Measurements from ENCODE around the gene STKLD1.

Gene STKLD1

DNA sequence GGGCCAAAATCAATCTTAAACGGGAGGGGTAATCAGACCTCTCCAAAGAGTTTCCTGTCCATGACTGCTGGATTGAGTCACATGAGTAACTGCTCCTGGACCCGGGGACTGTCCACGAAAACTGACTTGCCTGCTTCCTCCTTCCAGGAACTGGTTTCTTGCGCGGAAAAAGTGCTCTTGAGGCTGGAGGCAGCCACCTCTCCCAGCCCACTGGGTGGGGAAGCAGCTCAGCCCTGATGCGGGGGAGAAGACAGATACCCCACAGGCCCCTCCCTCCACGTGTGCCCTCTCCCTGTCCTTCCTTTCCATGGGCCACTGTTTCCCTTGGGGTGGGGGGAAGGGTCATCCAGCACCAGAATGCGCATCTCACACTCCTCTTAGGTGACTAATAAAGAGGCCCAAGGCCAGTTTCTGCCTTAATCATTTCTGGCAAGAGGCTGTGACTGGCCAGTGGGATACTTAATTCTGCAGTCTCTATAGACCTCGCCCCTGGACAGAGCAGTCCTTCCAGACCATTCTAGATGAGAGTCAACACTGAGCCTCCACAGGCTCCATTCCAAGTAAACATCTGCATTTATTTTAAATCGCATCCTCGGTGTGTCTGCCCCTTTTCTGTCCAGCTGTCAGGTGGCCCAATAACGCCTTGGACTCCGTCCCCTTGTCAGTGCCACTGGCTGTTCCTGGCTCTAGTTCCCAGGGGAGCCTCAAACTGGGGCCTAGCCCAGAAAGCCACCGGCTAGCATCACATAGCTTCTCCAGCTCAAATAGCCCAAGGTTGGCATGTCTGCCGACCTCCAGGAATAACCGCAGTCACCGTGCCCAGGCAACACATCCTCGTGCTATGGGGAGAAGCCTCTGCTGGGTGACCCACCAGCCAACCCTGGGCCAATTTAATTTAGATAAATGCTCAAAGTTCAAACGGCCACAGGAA is 29.6 kb downstream of the STKLD1 start:
- DNase-seq, result no peak

DNA sequence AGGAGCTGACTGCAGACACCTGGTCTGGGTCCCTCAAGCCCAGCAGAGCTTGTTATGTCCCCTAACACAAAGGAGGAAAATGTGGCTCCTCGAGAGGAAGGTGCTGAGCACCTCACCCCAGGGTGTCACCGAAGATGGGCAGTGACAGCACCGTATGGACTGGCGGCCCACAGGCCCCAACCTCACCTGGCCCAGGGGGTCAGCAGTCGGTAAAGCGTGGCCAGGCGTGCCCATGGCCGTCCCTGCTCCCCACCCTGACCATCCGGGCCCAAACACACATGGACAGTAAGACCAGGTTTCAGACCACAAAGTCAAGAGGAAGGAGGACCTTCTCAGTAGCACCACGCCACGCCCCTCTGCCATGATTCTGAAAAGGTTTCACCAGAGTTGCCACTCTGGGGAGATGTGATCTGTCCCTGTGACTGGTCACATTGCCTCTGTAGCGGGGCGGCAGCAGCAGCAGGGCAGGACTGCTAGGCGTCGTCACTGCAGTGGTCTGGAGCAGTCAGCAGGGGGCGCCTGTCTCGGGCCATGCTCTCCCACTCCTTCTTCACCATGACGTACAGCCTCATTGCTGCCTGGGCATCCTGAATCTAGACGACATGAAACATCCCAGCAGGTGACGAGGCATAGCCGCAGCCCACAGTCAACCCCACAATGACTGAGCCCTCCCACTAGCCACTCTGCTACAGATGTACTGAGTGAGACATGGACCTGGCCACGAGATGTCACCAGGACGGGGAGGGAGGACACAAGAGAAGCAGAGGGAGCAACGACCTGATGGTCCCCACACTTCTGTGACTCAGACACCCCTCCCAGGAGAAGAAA is 30.5 kb downstream of the STKLD1 start:
- peak in 52 of 56 donors; percentile 5 to 80 (median 48) for DNase-seq

DNA sequence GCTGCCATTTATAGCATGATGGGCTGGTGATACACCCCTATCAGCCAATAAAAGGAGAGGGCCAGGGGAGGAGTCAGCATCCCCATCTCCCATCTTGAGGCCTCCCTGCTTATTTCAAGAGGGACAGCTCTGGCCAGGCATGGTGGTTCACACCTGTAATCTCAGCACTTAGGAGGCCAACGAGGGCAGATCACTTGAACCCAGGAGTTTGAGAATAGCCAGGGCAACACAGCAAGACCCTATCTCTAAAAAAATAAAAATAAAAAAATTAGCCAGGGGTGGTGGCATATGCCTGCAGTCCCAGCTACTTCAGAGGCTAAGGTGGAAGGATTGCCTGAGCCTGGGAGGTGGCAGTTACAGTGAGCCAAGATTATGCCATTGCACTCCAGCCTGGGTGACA is 31.9 kb downstream of the STKLD1 start:
- no peak for DNase-seq

DNA sequence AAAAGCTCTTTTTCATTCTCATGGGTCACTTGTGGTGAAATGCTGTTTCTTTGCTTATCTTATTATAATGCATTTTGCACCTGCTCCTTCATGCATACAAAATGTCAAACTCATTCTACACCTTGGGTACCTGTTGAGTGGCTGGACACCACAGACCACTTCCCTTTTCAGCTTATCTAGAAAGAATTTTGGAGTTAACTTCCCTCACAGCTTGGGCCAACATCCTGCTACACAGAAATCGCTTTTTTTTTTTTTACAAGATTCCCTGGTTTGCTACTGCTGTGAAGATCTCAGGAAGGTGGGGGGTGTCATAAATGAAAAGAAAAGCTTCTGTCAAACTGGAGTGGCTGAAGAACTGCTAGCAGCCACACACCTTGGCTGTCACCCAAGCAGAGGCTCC is 39.0 kb downstream of the STKLD1 start:
- no peak for DNase-seq

DNA sequence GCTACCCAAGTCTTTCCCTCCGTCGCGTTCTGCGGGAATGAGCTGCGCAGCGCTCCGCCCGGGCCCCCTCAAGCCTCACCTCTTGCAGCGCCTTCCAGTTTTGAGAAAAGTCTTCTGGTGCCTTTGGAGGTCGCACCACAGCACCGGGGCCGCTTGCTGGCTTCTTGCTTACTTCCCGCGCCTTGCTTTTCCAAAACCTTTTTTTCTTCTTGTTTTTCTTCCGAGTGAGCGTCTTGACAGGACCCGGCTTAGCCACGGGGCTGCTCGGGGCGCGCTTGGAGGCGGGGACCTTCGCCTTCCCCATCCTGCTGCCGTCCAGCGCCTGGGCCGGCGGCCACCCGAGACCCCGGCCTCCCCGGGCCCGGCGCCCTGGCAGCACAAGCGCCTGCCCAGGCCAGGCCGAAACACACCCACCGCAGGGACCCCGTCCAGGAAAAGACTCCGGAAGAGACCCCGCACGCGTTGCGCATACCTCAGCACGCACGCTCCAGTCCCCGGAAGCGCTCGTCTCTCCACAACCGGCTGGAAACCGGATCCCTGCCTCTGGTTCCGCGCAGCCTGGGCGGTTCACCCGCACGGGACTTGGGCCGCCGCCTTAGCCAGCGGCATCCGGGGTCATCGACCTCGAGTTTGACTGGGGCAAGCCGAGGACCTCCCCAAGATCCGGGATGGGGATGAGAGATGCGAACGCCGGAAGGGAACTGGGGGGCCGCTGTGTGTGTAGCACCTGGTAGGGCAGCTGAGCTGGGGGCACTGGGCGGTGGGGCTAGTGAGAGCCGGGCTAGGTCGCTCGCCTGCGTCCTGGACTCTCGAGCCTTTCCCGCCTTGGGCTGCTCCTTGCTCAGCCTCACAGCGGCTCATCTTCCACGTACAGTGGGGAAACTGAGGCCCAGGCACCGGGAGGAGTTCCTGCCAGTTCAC is 41.6 kb downstream of the STKLD1 start, which contains the start of gene REXO4:
Gene REXO4 (minus strand): TSS at position 470 of the 921 bp plus-strand sequence. CDS start 166 bp downstream, at position 304.
- DNase-seq, result peak in 55 of 56 donors; percentile 45 to 90 (median 75)

DNA sequence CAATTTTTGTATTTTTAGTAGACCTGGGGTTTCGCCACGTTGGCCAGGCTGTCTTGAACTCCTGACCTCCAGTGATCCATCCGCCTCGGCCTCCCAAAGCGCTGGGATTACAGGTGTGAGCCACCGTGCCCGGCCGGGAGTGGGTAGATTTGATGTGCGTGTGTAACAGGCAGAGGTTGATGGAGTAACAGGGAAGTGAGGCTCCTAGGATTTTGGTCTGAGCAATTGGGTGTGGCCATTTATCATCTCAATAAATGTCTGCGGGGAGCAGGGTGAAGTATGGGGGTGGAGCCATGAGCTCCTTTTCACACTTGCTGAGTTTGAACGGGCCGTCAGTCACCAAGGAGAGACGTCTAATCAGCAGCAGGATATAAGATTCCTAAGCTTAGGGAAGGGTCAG is 42.8 kb downstream of the STKLD1 start:
- no peak for DNase-seq

DNA sequence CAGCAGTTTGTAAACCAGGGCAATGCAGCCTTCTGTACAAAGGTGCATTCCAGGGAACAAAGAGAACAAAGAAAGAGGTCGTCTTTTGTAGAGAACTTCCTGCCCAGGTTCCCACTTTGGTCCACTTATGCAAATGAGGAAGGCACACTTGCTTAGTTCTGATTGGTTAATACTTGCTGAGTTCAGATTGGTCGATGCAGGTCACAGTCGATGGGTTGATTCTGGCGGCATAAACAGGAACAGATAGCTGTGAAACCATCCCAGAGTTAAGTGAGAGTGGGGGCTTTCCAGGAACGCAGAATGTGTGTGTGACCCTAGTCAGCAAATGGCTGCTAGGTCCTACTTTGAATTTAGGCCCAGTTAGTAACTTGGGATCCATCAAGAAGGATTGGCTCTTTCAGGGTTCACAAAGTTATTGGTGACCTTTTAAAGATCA is 44.2 kb downstream of the STKLD1 start:
- no peak for DNase-seq

DNA sequence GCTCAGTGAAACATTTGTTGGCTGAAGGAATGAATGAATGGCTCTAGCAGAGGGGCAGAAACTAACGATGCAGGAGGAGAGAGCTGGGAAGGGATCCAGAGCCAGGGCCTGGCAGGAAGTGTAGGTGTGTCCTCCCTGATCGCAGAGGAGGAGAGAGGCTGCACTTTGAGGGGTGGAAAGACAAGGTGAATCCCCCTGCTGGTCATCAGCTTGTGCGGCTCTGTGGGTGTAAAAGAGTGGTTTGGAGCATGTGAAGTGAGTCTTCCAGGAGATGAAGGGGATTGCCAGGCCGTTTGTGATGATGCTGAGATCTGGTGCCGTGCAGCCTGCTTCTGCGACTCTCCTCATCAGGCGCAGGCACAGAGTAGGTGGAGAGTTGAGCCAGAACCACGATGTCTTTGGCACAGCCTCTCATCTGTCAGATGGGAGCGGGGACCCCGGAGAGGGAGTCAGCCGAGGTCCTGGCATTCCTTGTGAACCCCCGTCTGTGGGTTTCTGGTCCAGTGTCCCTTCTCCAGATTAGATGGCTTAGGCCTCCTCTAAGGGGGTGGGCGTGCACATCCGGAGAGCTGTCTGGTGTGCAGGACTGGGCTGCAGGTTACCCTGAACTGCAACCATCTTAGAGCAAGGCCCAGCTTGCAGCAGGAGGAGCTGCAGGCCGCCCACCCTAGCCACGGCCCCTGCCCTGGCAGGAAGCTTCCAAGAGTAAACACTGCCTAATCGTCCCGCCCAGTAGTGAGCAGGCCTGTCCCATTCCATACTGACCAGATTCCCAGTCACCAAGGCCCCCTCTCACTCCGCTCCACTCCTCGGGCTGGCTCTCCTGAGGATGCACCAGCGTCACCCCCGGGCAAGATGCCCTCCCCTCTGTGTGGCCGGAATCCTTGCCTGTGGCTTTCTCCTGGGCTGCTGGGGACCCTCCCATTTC is 45.7 kb downstream of the STKLD1 start, which contains the start of gene ADAMTS13:
Gene ADAMTS13 (plus strand): TSS at position 753 of the 928 bp plus-strand sequence. CDS start 77 bp downstream, at position 830.
- peak in 1 of 56 donors; percentile 55 for DNase-seq

DNA sequence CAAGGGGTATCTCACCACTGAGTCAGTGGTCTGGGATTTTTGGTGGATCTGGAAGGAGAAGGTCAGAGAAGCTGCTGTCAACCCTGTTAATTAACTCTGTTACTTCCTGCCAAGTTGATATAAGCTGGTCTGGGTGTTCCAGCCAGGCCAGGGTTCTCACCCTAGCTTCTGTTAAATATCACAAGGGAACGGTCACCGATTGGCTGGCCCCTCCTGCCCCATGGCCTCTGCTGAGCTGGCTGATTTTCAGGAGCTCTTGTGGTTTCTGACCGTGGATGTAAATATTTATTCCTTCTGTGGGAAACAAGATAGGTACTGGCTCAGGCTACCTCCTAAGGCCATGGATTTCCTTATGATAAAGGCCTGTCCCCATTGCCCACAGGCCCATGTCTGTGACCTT is 47.0 kb downstream of the STKLD1 start:
- no peak for DNase-seq

DNA sequence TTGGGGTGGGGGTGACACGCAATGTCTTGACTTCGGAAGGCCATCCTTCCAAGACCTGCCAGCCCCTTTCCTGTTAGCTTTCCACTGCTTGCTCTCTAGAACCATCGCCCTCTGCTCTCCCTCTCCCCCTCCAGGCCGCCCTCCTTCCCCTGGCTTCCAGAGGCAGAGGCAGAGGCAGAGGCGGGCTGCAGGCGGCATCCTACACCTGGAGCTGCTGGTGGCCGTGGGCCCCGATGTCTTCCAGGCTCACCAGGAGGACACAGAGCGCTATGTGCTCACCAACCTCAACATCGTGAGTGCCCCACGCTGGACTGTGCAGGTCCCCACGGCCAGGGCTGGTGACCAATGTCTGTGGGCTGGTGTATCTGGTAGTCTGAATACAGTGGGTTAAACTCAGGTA is 48.0 kb downstream of the STKLD1 start:
- no peak for DNase-seq

DNA sequence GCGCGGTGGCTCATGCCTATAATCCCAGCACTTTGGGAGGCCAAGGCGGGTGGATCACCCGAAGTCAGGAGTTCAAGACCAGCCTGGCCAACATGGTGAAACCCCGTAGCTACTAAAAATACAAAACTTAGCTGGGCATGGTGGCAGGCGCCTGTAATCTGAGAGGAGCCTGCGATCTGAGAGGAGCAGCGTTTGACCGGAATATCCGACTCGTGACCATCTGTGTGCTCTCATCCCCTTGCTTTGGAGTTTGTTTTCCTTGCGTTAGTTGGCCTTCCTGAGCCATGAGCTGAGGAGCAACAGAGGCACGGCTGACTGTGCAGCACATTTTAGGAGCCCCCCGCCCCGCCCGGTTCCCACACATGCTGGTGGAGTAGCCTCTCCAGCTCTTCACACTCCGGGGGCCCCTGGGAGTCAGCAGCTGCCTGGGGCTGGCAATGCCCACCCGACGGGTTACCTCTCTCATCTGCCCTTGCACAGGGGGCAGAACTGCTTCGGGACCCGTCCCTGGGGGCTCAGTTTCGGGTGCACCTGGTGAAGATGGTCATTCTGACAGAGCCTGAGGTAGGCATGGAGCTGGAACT is 49.0 kb downstream of the STKLD1 start:
- DNase-seq, result no peak

DNA sequence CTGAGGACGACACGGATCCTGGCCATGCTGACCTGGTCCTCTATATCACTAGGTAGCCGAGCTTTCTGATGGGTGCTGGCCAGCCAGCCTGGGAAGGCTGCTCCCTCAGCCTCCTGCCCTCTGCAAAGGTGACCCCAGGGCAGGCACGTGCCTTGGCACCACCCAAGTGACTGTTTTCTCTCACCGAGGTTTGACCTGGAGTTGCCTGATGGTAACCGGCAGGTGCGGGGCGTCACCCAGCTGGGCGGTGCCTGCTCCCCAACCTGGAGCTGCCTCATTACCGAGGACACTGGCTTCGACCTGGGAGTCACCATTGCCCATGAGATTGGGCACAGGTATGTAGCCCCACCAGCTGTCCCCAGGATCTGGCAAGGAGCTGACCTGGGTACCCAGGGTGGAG is 49.8 kb downstream of the STKLD1 start:
- no peak for DNase-seq

DNA sequence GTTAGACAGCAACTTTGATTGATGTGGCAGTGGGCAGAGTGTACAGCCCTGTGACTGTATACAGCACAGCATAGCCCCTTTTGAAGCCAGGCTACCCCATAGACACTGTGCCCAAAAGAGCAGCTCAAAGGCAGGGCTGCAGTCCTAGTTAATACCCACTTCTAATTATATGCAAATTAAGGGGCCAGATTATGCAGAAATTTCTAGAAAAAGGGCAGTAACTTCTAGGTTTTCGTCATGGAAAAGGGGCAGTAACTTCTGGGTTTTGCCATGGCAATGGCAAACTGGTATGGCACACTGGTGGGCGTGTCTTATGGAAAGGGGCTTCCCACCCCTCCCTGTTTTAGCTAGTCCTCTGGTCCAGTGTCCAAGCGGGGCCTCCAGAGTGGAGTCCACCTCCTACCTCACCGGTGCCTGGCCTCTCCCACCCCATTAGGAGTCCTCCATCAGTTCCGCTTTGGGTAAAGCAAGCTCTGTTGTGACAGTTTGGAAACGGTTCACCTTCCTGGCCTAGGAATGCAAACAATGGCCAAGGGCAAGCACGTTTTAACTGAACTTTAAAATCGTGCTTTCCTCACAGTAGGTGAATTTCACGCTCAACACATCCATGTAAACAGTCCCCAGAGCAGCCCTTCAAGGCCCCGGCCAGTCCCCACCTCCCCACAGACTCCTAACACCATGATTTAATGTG is 51.6 kb downstream of the STKLD1 start:
- no peak for DNase-seq

DNA sequence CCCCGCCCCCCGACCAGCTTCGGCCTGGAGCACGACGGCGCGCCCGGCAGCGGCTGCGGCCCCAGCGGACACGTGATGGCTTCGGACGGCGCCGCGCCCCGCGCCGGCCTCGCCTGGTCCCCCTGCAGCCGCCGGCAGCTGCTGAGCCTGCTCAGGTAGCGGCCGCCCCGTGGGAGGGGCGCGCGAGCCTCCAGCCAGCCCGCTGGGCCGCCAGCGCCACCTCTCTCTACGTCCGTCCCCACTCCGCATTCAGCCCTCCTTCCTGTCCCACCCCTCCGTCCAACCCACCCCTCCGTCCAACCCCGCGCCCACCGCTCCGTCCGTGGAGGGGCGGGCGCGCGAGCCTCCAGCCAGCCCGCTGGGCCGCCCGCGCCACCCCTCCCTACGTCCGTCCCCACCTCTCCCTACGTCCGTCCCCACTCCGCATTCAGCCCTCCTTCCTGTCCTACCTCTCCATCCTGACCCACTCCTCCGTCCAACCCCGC is 52.5 kb downstream of the STKLD1 start:
- no peak for DNase-seq

DNA sequence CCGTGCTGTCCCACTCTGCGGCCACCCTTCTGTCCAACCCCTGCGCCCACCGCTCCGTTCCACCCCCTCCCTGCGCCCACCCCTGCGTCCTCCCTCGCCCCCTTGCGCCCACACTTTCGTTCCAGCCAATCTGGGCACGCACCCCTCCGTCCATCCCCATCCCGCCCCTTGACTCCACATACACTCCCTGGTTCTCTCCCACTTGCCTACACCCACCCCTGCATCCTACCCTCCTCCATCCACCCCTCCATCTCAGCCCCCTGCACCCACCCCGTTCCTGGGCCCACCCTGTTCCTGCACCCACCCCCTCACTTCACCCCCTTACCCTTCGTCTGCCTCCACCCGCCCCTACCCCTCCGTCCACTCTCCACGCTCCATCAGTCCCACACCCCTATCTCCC is 53.0 kb downstream of the STKLD1 start:
- DNase-seq, result no peak

DNA sequence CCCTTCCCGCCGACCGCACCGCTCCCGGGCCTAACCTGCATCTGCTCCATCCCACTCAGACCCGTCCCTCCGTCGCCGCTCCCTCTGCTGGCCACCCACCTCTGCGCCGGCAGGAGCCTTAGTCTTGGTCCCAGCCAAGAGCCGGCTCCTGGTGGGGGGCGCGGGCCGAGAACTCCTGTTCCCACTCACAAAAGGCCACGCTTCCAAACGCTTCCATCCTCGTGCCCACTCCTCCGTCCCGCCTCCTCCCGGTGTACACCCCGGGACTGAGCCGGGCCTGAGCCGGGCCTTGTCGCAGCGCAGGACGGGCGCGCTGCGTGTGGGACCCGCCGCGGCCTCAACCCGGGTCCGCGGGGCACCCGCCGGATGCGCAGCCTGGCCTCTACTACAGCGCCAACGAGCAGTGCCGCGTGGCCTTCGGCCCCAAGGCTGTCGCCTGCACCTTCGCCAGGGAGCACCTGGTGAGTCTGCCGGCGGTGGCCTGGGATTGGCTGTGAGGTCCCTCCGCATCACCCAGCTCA is 53.5 kb downstream of the STKLD1 start:
- DNase-seq, result no peak

DNA sequence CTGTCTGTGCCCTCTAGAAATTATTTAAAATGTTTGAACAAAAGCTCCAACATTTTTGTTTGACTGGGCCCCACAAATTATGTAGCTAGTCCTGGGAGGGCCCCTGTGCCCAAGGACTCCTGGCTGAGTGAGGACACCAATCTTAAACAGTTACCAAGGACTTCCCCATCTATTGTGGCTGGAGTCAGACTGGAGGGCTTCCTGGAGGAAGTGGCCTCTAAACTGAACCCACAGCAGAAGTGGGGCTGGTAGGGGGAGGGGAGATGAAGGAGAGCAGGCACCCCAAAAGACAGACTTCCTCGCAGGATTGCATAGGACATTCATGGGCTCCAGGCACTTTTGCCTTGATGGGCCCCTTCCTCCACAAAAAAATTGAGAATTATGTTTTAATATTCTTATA is 54.1 kb downstream of the STKLD1 start:
- DNase-seq, result no peak

DNA sequence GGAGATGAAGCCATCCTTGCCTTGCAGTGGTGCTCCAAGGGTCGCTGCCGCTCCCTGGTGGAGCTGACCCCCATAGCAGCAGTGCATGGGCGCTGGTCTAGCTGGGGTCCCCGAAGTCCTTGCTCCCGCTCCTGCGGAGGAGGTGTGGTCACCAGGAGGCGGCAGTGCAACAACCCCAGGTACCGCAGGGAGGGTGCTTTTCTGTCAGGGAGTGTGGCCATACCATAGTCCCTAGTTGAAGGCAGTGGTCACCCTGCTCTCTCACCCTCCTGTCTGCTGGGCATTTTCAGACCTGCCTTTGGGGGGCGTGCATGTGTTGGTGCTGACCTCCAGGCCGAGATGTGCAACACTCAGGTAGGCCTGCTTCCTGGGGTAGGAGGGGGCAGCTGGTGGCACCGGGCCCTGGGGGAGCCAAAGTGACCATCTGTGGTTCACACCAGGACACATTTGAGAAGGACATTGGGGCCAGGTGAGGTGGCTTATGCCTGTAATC is 57.2 kb downstream of the STKLD1 start:
- no peak for DNase-seq

All from amygdala (tissue), 56 donors.